Measurements from ENCODE around the gene HPN.

DNA sequence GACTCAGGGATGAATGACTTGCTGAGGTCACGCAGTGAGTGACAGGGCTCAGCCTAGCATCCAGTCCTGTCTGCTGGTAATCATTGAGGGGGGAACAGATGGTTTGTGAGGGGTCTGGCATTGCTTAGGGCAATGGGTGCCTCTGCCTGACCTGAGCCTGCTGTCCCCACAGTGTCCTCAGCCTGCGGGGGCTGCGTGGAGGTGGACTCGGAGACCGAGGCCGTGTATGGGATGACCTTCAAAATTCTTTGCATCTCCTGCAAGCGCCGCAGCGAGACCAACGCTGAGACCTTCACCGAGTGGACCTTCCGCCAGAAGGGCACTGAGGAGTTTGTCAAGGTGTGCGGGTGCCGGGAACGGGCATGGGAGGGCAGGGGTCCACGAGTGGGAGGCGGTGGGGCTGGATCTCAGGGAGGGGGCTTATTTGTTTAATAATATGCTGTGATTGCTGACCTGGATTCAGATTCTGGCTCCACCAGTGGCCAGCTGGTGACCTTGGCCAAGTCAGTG is 9.1 kb upstream of the HPN start:
- TF ChIP-seq FOXA1 (IDR thresholded peaks at IDR 0.05) (no peak), FOXA1 (CRISPR knock-in tag; IDR thresholded peaks at IDR 0.05) (no peak), RXRB (CRISPR knock-in tag; IDR thresholded peaks at IDR 0.05; ENCODE audit: borderline replicate concordance) (no peak), CHD2 (IDR thresholded peaks at IDR 0.05; ENCODE audit: low read depth, low read length) (no peak), HOXA9 (CRISPR knock-in tag; IDR thresholded peaks at IDR 0.05; ENCODE audit: borderline replicate concordance) (no peak), ATF2 (CRISPR knock-in tag; IDR thresholded peaks at IDR 0.05) (no peak), MIER3 (CRISPR knock-in tag; IDR thresholded peaks at IDR 0.05; ENCODE audit: borderline replicate concordance) (no peak), ATM (IDR thresholded peaks at IDR 0.05; ENCODE audit: borderline replicate concordance) (no peak), CTCF (CRISPR knock-in tag; IDR thresholded peaks at IDR 0.05) (no peak), POLR2A (IDR thresholded peaks at IDR 0.05; ENCODE audit: insufficient read depth in 1 of 2, low read depth in 2 of 2, low read length in 2 of 2) (no peak), MTA1 (CRISPR knock-in tag; IDR thresholded peaks at IDR 0.05; ENCODE audit: borderline replicate concordance) (no peak), ZNF720 (CRISPR knock-in tag; IDR thresholded peaks at IDR 0.05) (no peak), DZIP1 (CRISPR knock-in tag; IDR thresholded peaks at IDR 0.05) (no peak), ZNF317 (CRISPR knock-in tag; IDR thresholded peaks at IDR 0.05) (no peak)
